Astrocyte of the cerebellum (primary cell): ENCODE data around the gene CPM.

ENCODE experiments used
- DNase-seq: peaks from one replicate; pipeline ENCODE4 v3.0.0-alpha.2; 2011; ENCODE audit warnings: low read depth
- H3K4me3 ChIP-seq: 2 replicates; pipeline ENCODE4 v1.5.1; 2011; ENCODE audit warnings: mild to moderate bottlenecking, low read depth, low read length, moderate library complexity
- CTCF ChIP-seq: IDR thresholded peaks from 2 replicates; pipeline ENCODE4 v1.5.1; 2012; ENCODE audit warnings: low read length, low read depth, moderate library complexity, mild to moderate bottlenecking; ENCODE audit errors: missing control alignments
- in situ Hi-C: cut with HindIII; loops from 2 replicates; pipeline ENCODE4 v1.10.0; 2017; ENCODE audit warnings: low sequenced_read_pairs

Gene CPM

GRCh38 chr12:68853396-68854077 lies 79.4 kb downstream of the CPM start:
- DNase-seq, result no peak
- H3K4me3 ChIP-seq, result no peak overlapping the region
- in situ Hi-C loops, result no loop called here
- no peak for TF ChIP-seq CTCF

GRCh38 chr12:68851592-68852306 lies 81.2 kb downstream of the CPM start:
- no peak overlapping the region for H3K4me3 ChIP-seq
- no peak for TF ChIP-seq CTCF
- DNase-seq, result no peak
- in situ Hi-C loops, result no loop called here

GRCh38 chr12:68850390-68850789 lies 82.6 kb downstream of the CPM start:
- DNase-seq, result no peak
- TF ChIP-seq CTCF, result no peak
- no peak overlapping the region for H3K4me3 ChIP-seq
- in situ Hi-C loops, result no loop called here

GRCh38 chr12:68846811-68847210 lies 86.2 kb downstream of the CPM start:
- no peak for DNase-seq
- TF ChIP-seq CTCF, result no peak
- no peak overlapping the region for H3K4me3 ChIP-seq
- in situ Hi-C loops, result no loop called here

- in situ Hi-C loops, result no loop called here
- H3K4me3 ChIP-seq, result no peak overlapping the region
- DNase-seq, result no peak
- no peak for TF ChIP-seq CTCF
These were observed 87.9 kb downstream of the CPM start for GRCh38 chr12:68844788-68845695.

- TF ChIP-seq CTCF, result no peak
- in situ Hi-C loops, result no loop called here
- DNase-seq, result no peak
- no peak overlapping the region for H3K4me3 ChIP-seq
These were observed 88.6 kb downstream of the CPM start for GRCh38 chr12:68844318-68844745.
